HL-60/S4 (cell line): ENCODE results near the gene DCUN1D1.

ENCODE experiments used
- in situ Hi-C: fragments of 300-500 bp; cut with MboI; formaldehyde crosslinking; loops from 2 replicates; pipeline ENCODE4 v1.14.3; 2022; ENCODE audit warnings: low sequenced_read_pairs

Gene DCUN1D1

GRCh38 chr3:182902236-182902635 lies 78.1 kb downstream of the DCUN1D1 start:
- in situ Hi-C loops: no loop called here

GRCh38 chr3:182896553-182896952 lies 83.8 kb downstream of the DCUN1D1 start:
- in situ Hi-C loops: no loop called here

GRCh38 chr3:182895513-182896112 lies 84.7 kb downstream of the DCUN1D1 start:
- in situ Hi-C loops: no loop called here

DNA sequence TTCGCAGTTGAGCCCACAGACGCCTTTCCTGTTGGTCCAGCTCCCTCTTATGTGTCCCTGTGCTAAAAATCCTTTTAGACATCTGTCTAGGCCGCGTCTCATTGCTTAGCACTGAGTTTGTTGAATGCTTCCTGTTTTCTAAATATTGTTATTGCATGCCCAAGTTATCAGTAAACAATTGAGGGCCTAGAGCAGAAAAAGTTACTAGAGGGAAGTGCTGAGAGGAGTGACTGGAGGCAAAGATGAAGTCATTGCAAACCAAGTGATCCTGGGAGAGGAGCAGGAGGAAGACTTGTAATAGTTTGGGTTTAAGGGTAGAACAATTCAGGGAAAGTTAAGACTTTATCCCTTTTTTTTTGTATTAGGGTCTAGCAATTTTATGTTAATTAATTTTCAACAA lies 88.1 kb downstream of the DCUN1D1 start:
- in situ Hi-C loops: no loop called here

- in situ Hi-C loops: no loop called here
These were observed 89.0 kb downstream of the DCUN1D1 start for GRCh38 chr3:182891364-182891763.

DNA sequence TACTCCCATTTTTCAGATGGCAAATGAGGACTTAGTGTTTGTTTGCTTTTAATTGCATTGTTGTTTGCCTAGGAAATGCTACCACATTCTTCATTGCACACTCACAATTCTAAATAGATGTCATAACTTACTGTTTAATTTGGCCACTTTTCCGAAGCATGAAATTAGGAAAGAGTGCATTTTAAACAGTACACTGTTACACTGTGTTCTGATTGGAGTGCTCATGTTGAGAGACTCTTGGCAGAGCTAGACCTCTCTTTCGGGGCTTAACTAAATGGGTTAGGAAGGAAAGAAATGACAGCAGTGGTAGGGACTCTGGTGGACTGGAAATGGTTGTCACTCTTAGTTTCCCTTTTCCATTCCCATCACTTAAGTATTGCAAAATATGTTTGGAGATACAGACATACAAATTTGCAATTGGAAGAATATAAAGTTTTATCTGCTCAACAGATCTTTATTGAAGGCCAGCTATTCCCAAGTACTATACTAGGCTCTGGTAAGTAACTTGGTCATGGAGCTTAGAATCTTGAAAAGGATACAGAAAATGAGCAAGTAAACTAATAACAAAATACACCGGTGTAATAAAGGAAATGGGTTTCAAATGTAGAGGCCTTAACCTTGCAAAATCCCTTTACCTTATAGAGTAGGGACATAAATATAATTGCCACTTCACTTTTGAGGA lies 90.2 kb downstream of the DCUN1D1 start:
- in situ Hi-C loops: no loop called here
